Heart right ventricle (tissue), 16 donors: Measurements from ENCODE around the gene HRG. TPM values are rescaled to one million over a fixed set of nuclear protein-coding genes. Genes with fewer than 3 reads are reported as not detected.

ENCODE experiments used
- ATAC-seq, 8 donors: fragments of 200-7000 bp; cut with Tn5 transposase; one replicate each; pipeline ENCODE4 v1.9.1; 2020; ENCODE audit warnings: mild to moderate bottlenecking in 8 of 8, moderate library complexity in 8 of 8, moderate number of reproducible peaks in 1 of 8
- DNase-seq, 2 donors: peaks; one replicate each; pipeline ENCODE4 v3.0.0-alpha.2; 2020
- H3K27ac ChIP-seq, 10 donors: fragments of 200-600 bp; sonication (generic) in 2 of 10; one replicate each; pipeline versions ENCODE4 v1.5.0 to v1.8.0; 2020 to 2022; ENCODE audit warnings: mild to moderate bottlenecking in 3 of 10
- H3K27me3 ChIP-seq, 7 donors: fragments of 200-600 bp; one replicate each; pipeline ENCODE4 v1.8.0; 2021 to 2022; ENCODE audit warnings: mild to moderate bottlenecking in 2 of 7
- H3K36me3 ChIP-seq, 9 donors: fragments of 200-600 bp; sonication (generic) in 1 of 9; one replicate each; pipeline versions ENCODE4 v1.5.0 to v1.8.0; 2020 to 2022; ENCODE audit warnings: mild to moderate bottlenecking in 2 of 9
- H3K4me1 ChIP-seq, 9 donors: fragments of 200-600 bp; sonication (generic) in 1 of 9; one replicate each; pipeline versions ENCODE4 v1.5.0 to v1.8.0; 2020 to 2022; ENCODE audit warnings: mild to moderate bottlenecking in 4 of 9
- H3K4me3 ChIP-seq, 10 donors: fragments of 200-600 bp; sonication (generic) in 2 of 10; one replicate each; pipeline versions ENCODE4 v1.5.0 to v1.8.0; 2020 to 2022; ENCODE audit warnings: mild to moderate bottlenecking in 7 of 10, moderate library complexity in 2 of 10
- H3K9me3 ChIP-seq, 11 donors: fragments of 200-600 bp in 10 of 11; sonication (generic) in 2 of 11; one replicate each; pipeline versions ENCODE4 v1.5.0 to v1.8.0; 2013 to 2022; ENCODE audit warnings: mild to moderate bottlenecking in 2 of 11, control low read depth in 1 of 11, moderate library complexity in 1 of 11
- CTCF ChIP-seq, 9 donors: fragments of 200-600 bp; sonication (generic) in 2 of 9; IDR thresholded peaks; one replicate each; pipeline versions ENCODE4 v1.5.0 to v1.8.0; 2021 to 2022; ENCODE audit warnings: antibody characterized with exemption in 9 of 9, mild to moderate bottlenecking in 5 of 9, moderate library complexity in 1 of 9
- WGBS, 2 donors: extraction: QIAGEN DNeasy Blood & Tissue Kit; methylation state at CpG; one replicate each; pipeline ENCODE4 v1.1.7; 2013; ENCODE audit warnings: inconsistent platforms in 1 of 2; 5-methylcytosine and 5-hydroxymethylcytosine counted together
- intact Hi-C, 10 donors: fragments of 100-400 bp; cut with DNase I; formaldehyde crosslinking; loops; one replicate each; pipeline versions ENCODE4 v1.11.1 to v1.14.2; 2022
- polyA plus RNA-seq, 2 donors: library from polyadenylated mRNA; stranded (reverse); fragments of 200-250 nt; gene quantifications; one replicate each; pipeline ENCODE4 v1.2.3, GENCODE V29; 2013
- total RNA-seq, 10 donors: library from RNA; stranded (reverse); fragmentation: NEBNext Ultra II Directional in 3 of 10; extraction: Animal tissue kit (Norgen Biotek cat#: 25700) in 3 of 10; gene quantifications; one replicate each; pipeline versions ENCODE4 v1.2.1 to v1.2.4, GENCODE V29; 2021 to 2023
- donor health status: Arrhythmogenic right ventricular cardiomyopathy.
- donor health status: ischemic (EF 13 %, LVEDD 7.1; RV severe dilation, severe dysfunction).
- donor health status: healthy with polysubstance abuse.
- donor health status: DM: no; HTN: yes; CAD: no.
- donor health status: DM: no; HTN: no; CAD: no.
- donor health status: ischemic (EF 25% LVEDD 6.9; RV normal size, moderate dysfunction).
- donor health status: ischemic (EF 25% LVEDD 5.7; RV mildly dilated, moderate dysfunction).
- donor health status: healthy.
- donor health status: DM: yes; HTN: yes; CAD: no.
- donor health status: Ischemic cardiomyopathy.
- donor health status: ischemic (EF 35%, LVEDD 5.7; RV mildly dilated, moderate dysfunction).
- donor health status: nonischemic (EF 11% LVEDD 7.7; RV severe dilation, severe dysfunction).
- donor health status: DM: yes; HTN: yes; CAD: no.
- donor health status: PGD.
- donor health status: ischemic (EF 29% LVEDD 5.4; RV normal size, mild dysfunction).
- donor health status: nonischemic (EF 23%, LVEDD 6.1; RV moderate dilation, normal function).

The HRG gene
- total and polyA plus RNA-seq, 12 donors: 0.20 TPM; not detected in 11

- Histone ChIP-seq H3K4me1 (peaks cover 0 to 14% (median 7%) of the 10 kb centered on the region in 9 donors), H3K27me3 (peaks cover 0 to 2% (median 0%) of the 10 kb centered on the region in 7 donors), H3K27ac (no peak overlapping the region), H3K36me3 (no peaks in the 10 kb centered on the region), H3K9me3 (no peaks in the 10 kb centered on the region), H3K4me3 (no peak overlapping the region)
- DNase-seq (no peak), ATAC-seq (no peak)
- no peak for TF ChIP-seq CTCF (IDR thresholded peaks at IDR 0.05)
- intact Hi-C loops: loop anchor here in 1 of 10 donors (10.0 kb wide), 1 partner anchor 500 kb away; no protein-coding TSS in a partner anchor
- WGBS, 2 donors: 84 to 89% methylated on average over 3 of the region's 3 CpGs
Observed at GRCh38 chr3:186644683-186645082, 21.1 kb upstream of the HRG start.

GRCh38 chr3:186646106-186646505 lies 19.7 kb upstream of the HRG start:
- H3K27ac ChIP-seq: no peak overlapping the region
- TF ChIP-seq CTCF (IDR thresholded peaks at IDR 0.05): no peak
- ATAC-seq: no peak
- peaks cover 0 to 2% (median 0%) of the 10 kb centered on the region in 9 donors for H3K4me1 ChIP-seq
- 85% methylated on average over 4 of the region's 4 CpGs for WGBS, 2 donors
- no peak for DNase-seq
- no peaks in the 10 kb centered on the region for H3K9me3 ChIP-seq
- H3K36me3 ChIP-seq: no peaks in the 10 kb centered on the region
- H3K27me3 ChIP-seq: peaks cover 0 to 2% (median 0%) of the 10 kb centered on the region in 7 donors
- H3K4me3 ChIP-seq: no peak overlapping the region
- intact Hi-C loops: loop anchor here in 1 of 10 donors (10.0 kb wide), 1 partner anchor 499 kb away; no protein-coding TSS in a partner anchor

GRCh38 chr3:186646841-186647240 lies 19.0 kb upstream of the HRG start:
- intact Hi-C loops: loop anchor here in 1 of 10 donors (10.0 kb wide), 1 partner anchor 498 kb away; no protein-coding TSS in a partner anchor
- DNase-seq: no peak

GRCh38 chr3:186648851-186649250 lies 17.0 kb upstream of the HRG start:
- intact Hi-C loops: loop anchor here in 1 of 10 donors (10.0 kb wide), 1 partner anchor 496 kb away; no protein-coding TSS in a partner anchor
- no peak overlapping the region for H3K27ac ChIP-seq
- H3K4me1 ChIP-seq: no peaks in the 10 kb centered on the region
- no peak for DNase-seq
- H3K9me3 ChIP-seq: no peaks in the 10 kb centered on the region
- ATAC-seq: no peak
- no peaks in the 10 kb centered on the region for H3K36me3 ChIP-seq
- no peak overlapping the region for H3K4me3 ChIP-seq
- no peak for TF ChIP-seq CTCF (IDR thresholded peaks at IDR 0.05)
- 91 to 97% methylated on average over 1 of the region's 1 CpG for WGBS, 2 donors
- peaks cover 0 to 7% (median 0%) of the 10 kb centered on the region in 7 donors for H3K27me3 ChIP-seq

More at GRCh38 chr3:186646841-186647240, 19.0 kb upstream of the HRG start:
- no peak for ATAC-seq
- H3K9me3 ChIP-seq: no peaks in the 10 kb centered on the region
- peaks cover 0 to 7% (median 0%) of the 10 kb centered on the region in 7 donors for H3K27me3 ChIP-seq
- TF ChIP-seq CTCF (IDR thresholded peaks at IDR 0.05): no peak
- no peak overlapping the region for H3K4me3 ChIP-seq
- H3K27ac ChIP-seq: no peak overlapping the region
- whole genome bisulfite sequencing, 2 donors: 74 to 81% methylated on average over 1 of the region's 1 CpG
- H3K36me3 ChIP-seq: no peaks in the 10 kb centered on the region
- H3K4me1 ChIP-seq: no peaks in the 10 kb centered on the region
